Amygdala (tissue), 56 donors: Measurements from ENCODE around the gene TEDC2.

Experiments
- DNase-seq, 56 donors: peaks; one replicate each; lab custom pipeline; 2025; lab: John Stamatoyannopoulos, UW

TEDC2 gene

DNA sequence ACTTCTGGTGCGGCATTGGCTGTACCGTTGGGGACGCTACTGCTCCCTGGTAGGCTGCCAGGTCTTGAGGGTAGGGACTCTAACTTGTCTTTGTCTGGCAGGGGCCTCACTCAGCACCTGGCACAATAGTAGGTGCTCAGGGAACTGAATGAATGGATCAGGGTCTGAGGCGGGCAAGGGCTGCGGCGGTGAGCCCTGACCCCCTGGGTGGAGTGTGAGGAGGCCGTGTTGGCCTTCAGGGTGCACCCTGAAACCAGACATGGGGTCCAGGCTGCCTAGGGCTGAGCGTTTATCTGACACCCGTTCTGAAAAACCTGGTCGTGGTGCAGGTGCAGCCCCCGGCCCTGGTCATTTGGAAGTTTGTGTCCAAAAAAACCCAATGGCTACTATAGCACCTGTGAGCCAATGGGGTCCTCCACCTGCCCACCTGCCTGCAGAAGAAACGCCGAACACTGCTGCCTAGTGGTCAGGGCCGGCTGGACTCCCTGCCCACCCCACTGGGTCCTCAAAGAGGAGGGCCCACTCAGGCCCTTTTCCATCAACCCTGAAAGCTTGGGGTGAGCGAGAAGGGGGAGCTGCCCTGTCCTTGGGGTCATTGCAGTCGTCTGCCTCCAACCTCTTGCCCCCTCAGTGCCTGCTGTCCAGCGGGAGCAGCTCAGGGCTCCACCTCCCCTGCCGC, 49.0 kb downstream of the TEDC2 start:
- DNase-seq: no peak

DNA sequence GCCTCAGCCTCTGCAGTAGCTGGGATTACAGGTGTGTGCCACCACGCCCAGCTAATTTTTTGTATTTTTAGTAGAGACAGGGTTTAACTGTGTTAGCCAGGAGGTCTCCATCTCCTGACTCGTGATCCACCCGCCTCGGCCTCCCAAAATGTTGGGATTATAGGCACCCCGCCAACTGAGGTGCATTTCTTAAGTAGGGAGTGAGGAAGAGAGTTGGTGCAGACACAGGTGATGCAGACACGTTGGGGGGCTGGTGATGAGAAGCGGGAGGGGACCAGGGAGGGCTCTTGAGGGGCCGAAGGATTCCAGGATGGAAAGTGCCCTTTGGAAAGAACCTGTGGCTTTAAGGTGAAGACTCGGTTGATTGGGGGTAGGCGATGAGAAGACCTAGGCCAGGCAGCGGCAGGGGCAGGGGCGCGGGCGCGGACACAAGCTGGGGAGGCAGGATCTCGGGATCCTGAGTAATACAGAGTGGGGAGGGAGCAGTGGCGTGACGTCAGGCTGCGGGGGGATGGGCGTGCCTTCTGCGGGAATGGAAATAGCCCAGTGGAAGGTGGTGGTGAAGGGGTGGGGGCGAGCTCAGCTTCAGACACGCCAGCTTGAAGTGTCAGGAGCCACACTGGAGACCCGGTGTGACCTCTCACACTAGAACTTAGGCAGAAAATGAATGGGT, 51.4 kb downstream of the TEDC2 start:
- DNase-seq: peak in 21 of 56 donors; percentile 24 to 69 (median 38)

DNA sequence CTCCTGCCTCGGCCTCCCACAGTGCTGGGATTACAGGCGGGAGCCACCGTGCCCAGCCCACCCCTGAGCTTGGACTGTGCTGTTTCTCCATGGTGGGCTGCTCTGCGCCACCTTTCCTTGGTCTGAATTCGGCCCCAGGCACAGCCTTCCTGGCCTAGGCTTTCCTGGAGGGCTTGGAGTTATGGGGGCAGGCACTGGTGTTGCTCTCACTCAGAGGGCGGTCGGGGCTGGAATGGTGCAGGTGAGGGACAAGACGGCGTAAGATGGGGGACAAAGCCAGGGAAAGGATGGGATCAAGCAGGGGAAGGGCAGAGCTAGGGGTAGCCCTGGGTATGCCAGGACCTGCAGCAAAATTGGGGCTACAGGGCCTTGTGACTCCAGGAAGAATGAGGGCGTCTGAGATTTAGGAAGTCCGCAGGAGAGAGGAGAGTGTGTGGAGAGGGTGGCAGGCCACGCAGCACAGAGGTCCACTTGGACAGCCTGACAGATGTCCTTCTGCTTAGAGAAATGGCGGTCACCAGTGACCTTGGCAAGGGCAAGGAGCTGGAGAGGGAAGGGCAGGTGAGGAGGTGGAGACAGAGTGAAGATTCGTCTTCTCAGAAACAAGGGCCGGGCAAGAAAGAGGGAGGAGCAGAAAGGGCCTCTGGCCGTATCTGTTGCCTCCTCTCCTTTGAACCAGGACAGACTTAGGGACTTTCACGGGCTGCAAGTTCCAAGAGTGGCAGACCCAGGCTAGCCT, 52.3 kb downstream of the TEDC2 start:
- no peak for DNase-seq

DNA sequence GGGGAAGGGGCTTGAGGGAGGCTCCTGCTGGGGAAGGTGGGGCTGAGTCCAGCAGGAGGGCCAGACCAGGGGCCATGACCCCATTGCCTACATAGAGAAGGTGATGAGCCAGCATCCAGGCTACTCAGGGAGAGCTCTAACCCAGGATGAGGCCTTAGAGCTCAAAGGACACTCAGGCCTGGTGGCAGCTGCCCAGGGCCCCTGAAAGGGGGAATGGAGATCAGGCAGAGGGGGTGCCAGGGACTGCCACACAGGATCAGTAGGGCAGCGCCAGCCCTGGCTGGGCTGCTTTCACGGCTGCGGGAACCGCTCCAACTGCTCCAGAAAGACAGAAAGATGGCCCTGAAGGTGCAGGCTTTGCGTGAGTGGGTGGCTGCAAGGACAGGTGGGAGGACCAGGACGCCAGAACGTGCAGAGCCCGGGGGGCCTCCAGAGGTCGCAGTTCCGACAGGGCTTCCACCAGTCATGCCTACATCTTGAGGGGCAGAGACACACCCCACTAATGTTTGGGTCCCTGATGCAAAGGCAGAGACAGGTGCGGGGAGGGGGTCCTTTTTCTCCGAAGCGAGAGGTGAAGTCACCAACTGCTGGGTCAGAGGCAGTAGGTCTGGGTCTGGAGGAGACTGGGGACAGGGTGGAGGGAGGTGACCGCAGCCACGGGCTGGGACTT, 53.0 kb downstream of the TEDC2 start:
- peak in 1 of 56 donors; percentile 8 for DNase-seq

DNA sequence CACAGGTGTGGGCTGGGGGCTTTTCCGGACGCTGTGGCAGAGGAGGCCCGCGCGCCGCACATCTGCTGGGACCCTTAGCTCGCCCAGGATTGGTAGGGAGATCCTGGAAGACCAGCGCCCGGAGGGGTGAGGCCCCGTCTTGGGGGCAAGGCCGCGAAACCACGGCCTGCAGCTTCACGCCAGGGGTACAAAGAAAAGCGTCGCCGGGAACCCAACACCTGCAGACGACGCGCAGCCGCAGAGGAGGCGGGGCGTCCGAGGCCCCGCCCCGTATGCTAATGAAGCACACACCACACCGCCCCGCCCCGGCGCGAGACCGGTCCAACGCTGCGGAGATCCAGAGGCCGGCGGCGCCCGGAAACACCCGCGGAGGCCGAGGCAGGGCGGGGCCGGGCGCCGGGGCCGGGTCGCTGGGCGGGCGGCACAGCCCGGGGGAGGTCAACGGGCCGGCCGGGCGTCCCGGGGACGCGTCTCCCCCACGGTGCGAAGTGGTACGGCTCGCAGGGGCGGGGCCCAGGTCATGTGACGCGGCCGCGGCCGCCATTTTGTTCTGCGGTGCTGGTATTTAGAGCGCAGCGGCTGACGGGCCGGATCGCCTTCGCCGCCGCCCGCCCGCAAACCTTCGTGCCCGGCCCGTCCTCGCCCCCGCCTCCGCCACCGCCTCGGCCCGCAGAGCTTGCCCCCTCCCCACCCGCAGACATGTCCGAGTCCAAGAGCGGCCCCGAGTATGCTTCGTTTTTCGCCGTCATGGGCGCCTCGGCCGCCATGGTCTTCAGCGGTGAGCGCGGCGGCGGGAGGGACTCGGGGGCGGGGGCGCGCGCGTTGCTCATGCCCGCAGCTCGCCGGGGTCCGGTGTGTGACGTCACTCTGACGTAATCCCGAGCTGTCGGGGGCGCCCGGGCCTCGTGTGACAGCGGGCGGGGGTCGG, 53.8 kb downstream of the TEDC2 start, which contains the start of gene ATP6V0C:
ATP6V0C (plus strand) TSS at position 548 of the 928 bp plus-strand sequence; CDS start at position 700, 152 bp downstream.
- DNase-seq: peak; percentile 52 to 97 (median 89)
